Neuron (in vitro differentiated cells): ENCODE results near the gene KHDRBS2.

Experiments
- H2AFZ ChIP-seq: one replicate; pipeline ENCODE4 v1.6.1; 2013; ENCODE audit warnings: low read depth, mild to moderate bottlenecking, inconsistent platforms, low read length, moderate library complexity
- H3K27me3 ChIP-seq: one replicate; pipeline ENCODE4 v1.6.1; 2013; ENCODE audit warnings: low read length; ENCODE audit not compliant: insufficient read depth
- H3K36me3 ChIP-seq: one replicate; pipeline ENCODE4 v1.6.1; 2013; ENCODE audit warnings: low read length; ENCODE audit not compliant: insufficient read depth
- H3K4me1 ChIP-seq: one replicate; pipeline ENCODE4 v1.6.1; 2013; ENCODE audit warnings: low read length; ENCODE audit not compliant: insufficient read depth
- H3K4me3 ChIP-seq: 2 replicates; pipeline ENCODE4 v1.5.1; 2013; ENCODE audit warnings: mild to moderate bottlenecking, low read length, moderate library complexity
- H3K9me3 ChIP-seq: one replicate; pipeline ENCODE4 v1.6.1; 2013; ENCODE audit warnings: low read length

KHDRBS2 gene

DNA sequence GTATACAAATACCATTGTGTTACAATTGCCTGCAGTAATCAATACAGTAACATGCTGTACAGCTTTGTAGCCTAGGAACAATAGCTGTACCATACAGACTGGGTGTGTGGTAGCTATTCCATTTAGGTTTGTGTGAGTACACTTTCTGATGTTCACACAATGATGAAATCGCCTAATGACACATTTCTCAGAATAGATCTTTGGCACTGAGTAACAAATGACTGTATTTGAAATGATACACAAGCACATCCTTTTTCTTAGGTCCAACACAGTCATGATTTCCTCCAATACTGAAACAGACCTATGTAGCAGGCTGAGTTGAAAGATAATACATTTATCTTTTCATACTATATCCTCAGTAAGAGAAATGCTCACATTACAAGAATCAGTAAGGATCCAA, 13.9 kb downstream of the KHDRBS2 start:
- no peaks in the 10 kb centered on the region for H3K4me1 ChIP-seq
- no peaks in the 10 kb centered on the region for H3K36me3 ChIP-seq
- no peak overlapping the region for H2AFZ ChIP-seq
- no peaks in the 10 kb centered on the region for H3K9me3 ChIP-seq
- no peaks in the 10 kb centered on the region for H3K27me3 ChIP-seq
- no peak overlapping the region for H3K4me3 ChIP-seq

- no peak overlapping the region for H2AFZ ChIP-seq
- H3K4me3 ChIP-seq = no peak overlapping the region
- H3K4me1 ChIP-seq = peaks cover 10% of the 10 kb centered on the region
- no peaks in the 10 kb centered on the region for H3K27me3 ChIP-seq
- H3K36me3 ChIP-seq = no peaks in the 10 kb centered on the region
- no peaks in the 10 kb centered on the region for H3K9me3 ChIP-seq
Observed at GRCh38 chr6:62265906-62266525, 20.0 kb downstream of the KHDRBS2 start.

GRCh38 chr6:62262283-62262682, 23.7 kb downstream of the KHDRBS2 start:
- no peaks in the 10 kb centered on the region for H3K9me3 ChIP-seq
- H3K36me3 ChIP-seq = no peaks in the 10 kb centered on the region
- no peak overlapping the region for H3K4me3 ChIP-seq
- peaks cover 10% of the 10 kb centered on the region for H3K4me1 ChIP-seq
- H3K27me3 ChIP-seq = no peaks in the 10 kb centered on the region
- no peak overlapping the region for H2AFZ ChIP-seq

GRCh38 chr6:62246087-62246486, 39.9 kb downstream of the KHDRBS2 start:
- Histone ChIP-seq H3K4me3 (no peak overlapping the region), H2AFZ (no peak overlapping the region), H3K27me3 (no peaks in the 10 kb centered on the region), H3K4me1 (no peaks in the 10 kb centered on the region), H3K36me3 (no peaks in the 10 kb centered on the region), H3K9me3 (no peaks in the 10 kb centered on the region)

DNA sequence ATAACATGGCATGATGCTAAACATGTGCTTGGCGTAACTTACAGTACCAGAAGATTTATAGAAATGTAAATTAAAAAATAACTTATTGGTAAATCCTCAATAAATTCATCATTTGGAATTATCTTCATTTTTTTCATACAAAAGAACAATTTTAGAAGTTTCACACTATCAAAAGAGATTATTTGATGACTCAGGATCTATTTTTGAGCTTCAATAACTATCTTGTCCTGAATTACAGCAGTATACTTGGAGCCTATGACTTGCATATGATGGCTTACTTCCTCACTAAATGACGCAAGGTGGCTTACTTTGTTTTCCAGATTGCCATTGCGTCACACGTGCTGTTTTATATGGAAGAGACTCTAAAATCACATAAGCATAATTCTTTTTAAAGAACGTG, 49.2 kb downstream of the KHDRBS2 start:
- Histone ChIP-seq H2AFZ (no peak overlapping the region), H3K27me3 (no peaks in the 10 kb centered on the region), H3K9me3 (no peaks in the 10 kb centered on the region)

DNA sequence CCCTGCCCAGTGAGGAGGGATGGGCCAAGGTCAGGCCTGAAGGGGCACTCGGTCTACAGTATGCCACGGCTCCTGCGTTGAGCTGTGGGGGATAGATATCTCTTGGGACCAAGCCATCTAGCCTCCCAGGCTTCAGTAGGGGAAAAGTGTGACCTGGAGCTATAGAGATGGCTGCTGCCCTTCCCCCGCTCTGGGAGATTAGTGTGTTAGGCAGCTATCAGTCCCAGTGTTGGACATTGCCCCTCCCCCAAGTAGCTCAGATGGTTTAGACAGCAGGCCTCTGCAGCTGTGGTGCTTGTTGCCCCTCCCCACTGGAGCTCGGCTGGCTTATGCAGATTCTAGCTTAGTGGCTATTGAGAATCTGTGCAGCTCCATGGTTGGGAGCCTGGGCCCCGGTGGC, 56.8 kb downstream of the KHDRBS2 start:
- no peak overlapping the region for H3K4me3 ChIP-seq
- no peak overlapping the region for H2AFZ ChIP-seq
- no peaks in the 10 kb centered on the region for H3K9me3 ChIP-seq
- H3K27me3 ChIP-seq = no peaks in the 10 kb centered on the region
- H3K36me3 ChIP-seq = no peaks in the 10 kb centered on the region
- no peaks in the 10 kb centered on the region for H3K4me1 ChIP-seq

More for the DNA sequence above, 49.2 kb downstream of the KHDRBS2 start:
- H3K4me3 ChIP-seq = no peak overlapping the region
- H3K4me1 ChIP-seq = no peaks in the 10 kb centered on the region
- H3K36me3 ChIP-seq = no peaks in the 10 kb centered on the region

GRCh38 chr6:62217866-62218265, 68.2 kb downstream of the KHDRBS2 start:
- Histone ChIP-seq H3K36me3 (no peaks in the 10 kb centered on the region), H3K27me3 (no peaks in the 10 kb centered on the region), H3K9me3 (no peaks in the 10 kb centered on the region), H2AFZ (no peak overlapping the region), H3K4me1 (no peaks in the 10 kb centered on the region), H3K4me3 (no peak overlapping the region)

GRCh38 chr6:62202078-62202477, 83.9 kb downstream of the KHDRBS2 start:
- H3K4me1 ChIP-seq = no peaks in the 10 kb centered on the region
- H3K27me3 ChIP-seq = no peaks in the 10 kb centered on the region
- H2AFZ ChIP-seq = no peak overlapping the region
- no peaks in the 10 kb centered on the region for H3K36me3 ChIP-seq
- H3K4me3 ChIP-seq = no peak overlapping the region
- no peaks in the 10 kb centered on the region for H3K9me3 ChIP-seq

GRCh38 chr6:62192593-62192992, 93.4 kb downstream of the KHDRBS2 start:
- H3K4me1 ChIP-seq = no peaks in the 10 kb centered on the region
- H3K9me3 ChIP-seq = no peaks in the 10 kb centered on the region
- no peak overlapping the region for H3K4me3 ChIP-seq
- H3K36me3 ChIP-seq = no peaks in the 10 kb centered on the region
- no peaks in the 10 kb centered on the region for H3K27me3 ChIP-seq
- no peak overlapping the region for H2AFZ ChIP-seq

DNA sequence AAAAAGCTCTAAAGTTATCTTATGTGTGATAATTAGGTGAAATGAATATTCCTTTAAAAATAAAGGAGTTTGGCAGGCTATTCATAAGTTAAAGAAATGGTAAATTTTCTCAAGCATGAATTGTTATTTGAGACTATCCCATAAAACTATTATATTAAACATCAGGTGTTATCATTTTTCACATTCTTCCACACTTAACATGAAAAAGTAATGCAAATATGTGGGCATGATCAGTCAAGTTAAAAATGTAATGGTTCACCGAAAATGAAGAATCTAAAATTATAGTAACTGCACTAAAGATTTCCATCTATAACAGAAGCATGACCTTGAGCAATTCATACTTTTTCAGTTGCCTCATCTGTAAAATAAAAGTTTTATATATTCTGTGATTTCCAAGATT, 110.8 kb downstream of the KHDRBS2 start:
- Histone ChIP-seq H3K4me1 (no peaks in the 10 kb centered on the region), H3K4me3 (no peak overlapping the region), H2AFZ (no peak overlapping the region), H3K36me3 (peaks cover 5% of the 10 kb centered on the region), H3K9me3 (no peaks in the 10 kb centered on the region), H3K27me3 (no peaks in the 10 kb centered on the region)

GRCh38 chr6:62174548-62174947, 111.5 kb downstream of the KHDRBS2 start:
- no peaks in the 10 kb centered on the region for H3K27me3 ChIP-seq
- no peak overlapping the region for H3K4me3 ChIP-seq
- H2AFZ ChIP-seq = no peak overlapping the region
- no peaks in the 10 kb centered on the region for H3K9me3 ChIP-seq
- H3K36me3 ChIP-seq = peaks cover 5% of the 10 kb centered on the region
- no peaks in the 10 kb centered on the region for H3K4me1 ChIP-seq

DNA sequence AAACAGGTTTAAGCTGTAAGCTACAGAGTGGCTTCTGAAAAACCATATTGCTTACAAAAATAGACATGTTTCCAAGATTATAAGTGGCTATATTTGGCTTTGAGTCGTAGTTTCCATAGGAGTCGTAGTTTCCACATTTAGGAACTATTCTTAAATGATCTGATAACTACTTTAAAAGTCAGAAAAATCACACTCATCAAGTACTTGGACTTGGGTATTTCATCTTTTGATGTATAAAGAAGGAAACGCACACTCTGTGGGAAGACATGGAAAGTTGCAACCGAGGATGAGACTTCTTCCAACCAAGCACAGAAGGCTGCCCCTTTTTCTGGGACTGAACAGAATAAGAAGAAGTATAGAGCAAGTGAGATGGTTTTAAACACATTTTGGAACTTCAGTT, 118.3 kb downstream of the KHDRBS2 start:
- Histone ChIP-seq H3K36me3 (no peaks in the 10 kb centered on the region), H3K4me3 (no peak overlapping the region), H3K27me3 (no peaks in the 10 kb centered on the region), H2AFZ (no peak overlapping the region), H3K9me3 (no peaks in the 10 kb centered on the region), H3K4me1 (no peaks in the 10 kb centered on the region)

DNA sequence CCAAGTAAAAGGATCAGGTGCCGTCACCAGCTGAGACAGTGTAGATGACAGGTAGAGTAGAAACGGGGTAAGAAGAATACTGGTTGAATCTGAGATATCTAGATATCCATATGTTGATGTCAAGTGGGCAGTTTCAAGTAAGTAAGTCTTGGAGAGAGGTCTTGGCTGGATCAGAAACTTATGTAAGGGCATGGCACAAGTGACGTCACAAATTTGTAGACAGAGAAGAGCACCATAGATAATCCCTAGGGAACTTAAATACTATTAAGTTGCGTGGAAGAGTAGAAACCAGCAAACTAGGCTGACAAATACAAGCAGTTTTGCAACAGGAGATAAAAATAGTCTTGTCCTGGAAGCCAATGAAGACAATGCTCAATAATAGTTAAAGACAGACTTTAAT, 123.2 kb downstream of the KHDRBS2 start:
- Histone ChIP-seq H3K4me3 (no peak overlapping the region), H3K9me3 (no peaks in the 10 kb centered on the region), H3K27me3 (no peaks in the 10 kb centered on the region), H2AFZ (no peak overlapping the region), H3K4me1 (no peaks in the 10 kb centered on the region), H3K36me3 (peaks cover 3% of the 10 kb centered on the region)

- Histone ChIP-seq H3K4me3 (no peak overlapping the region), H3K27me3 (no peaks in the 10 kb centered on the region), H2AFZ (no peak overlapping the region), H3K4me1 (no peaks in the 10 kb centered on the region), H3K36me3 (no peaks in the 10 kb centered on the region), H3K9me3 (no peaks in the 10 kb centered on the region)
Observed at GRCh38 chr6:62152796-62153195, 133.2 kb downstream of the KHDRBS2 start.
